ENCODE data around the gene ZNF57. TPM values are rescaled to one million over a fixed set of nuclear protein-coding genes. Genes with fewer than 3 reads are reported as not detected.

ZNF57 gene
- total and polyA plus RNA-seq, 2 experiments from 2014 or later: 2.1 to 5.4 TPM

DNA sequence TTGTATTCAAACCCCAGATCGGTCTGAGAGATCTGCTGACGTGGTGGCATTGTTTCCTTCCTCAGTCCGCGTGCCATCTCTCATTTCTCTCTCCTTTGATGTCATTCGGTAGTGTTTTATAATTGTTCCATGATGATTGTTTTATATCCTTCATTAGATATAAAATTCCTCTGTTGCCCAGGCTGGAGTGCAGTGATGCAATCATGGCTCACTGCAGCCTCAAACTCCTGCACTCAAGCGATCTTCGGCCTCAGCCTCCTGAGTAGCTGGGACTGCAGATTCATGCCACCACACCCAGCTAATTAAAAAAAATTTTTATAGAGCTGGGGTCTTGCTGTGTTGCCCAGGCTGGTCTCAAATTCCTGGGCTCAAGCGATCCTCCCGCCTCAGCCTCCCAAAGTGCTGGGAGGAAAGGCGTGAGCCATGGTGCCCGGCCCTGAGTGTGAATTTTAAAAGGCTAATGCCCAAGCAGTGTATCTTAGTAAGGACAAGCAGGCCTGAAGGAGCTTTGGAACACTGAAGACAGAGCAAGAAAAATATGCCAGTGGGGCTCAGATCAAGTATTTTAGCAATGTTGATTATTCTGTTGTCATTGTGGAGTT, 5.3 kb downstream of the ZNF57 start:
- Histone ChIP-seq H3K4me1 (ENCODE audit: low read depth) (no peaks in the 10 kb centered on the region), H3K27ac (no peak overlapping the region), H3K4me3 (no peak overlapping the region), H3K9me3 (ENCODE audit: low read depth) (no peaks in the 10 kb centered on the region), H3K27me3 (no peaks in the 10 kb centered on the region), H3K36me3 (no peaks in the 10 kb centered on the region)
- TF ChIP-seq, protein P1, sequence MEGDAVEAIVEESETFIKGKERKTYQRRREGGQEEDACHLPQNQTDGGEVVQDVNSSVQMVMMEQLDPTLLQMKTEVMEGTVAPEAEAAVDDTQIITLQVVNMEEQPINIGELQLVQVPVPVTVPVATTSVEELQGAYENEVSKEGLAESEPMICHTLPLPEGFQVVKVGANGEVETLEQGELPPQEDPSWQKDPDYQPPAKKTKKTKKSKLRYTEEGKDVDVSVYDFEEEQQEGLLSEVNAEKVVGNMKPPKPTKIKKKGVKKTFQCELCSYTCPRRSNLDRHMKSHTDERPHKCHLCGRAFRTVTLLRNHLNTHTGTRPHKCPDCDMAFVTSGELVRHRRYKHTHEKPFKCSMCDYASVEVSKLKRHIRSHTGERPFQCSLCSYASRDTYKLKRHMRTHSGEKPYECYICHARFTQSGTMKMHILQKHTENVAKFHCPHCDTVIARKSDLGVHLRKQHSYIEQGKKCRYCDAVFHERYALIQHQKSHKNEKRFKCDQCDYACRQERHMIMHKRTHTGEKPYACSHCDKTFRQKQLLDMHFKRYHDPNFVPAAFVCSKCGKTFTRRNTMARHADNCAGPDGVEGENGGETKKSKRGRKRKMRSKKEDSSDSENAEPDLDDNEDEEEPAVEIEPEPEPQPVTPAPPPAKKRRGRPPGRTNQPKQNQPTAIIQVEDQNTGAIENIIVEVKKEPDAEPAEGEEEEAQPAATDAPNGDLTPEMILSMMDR (IDR thresholded peaks at IDR 0.05; ENCODE audit: low read depth, low read length): no peak
- DNase-seq (ENCODE audit: low read depth in 1 of 2, low spot score in 1 of 2): no peak

DNA sequence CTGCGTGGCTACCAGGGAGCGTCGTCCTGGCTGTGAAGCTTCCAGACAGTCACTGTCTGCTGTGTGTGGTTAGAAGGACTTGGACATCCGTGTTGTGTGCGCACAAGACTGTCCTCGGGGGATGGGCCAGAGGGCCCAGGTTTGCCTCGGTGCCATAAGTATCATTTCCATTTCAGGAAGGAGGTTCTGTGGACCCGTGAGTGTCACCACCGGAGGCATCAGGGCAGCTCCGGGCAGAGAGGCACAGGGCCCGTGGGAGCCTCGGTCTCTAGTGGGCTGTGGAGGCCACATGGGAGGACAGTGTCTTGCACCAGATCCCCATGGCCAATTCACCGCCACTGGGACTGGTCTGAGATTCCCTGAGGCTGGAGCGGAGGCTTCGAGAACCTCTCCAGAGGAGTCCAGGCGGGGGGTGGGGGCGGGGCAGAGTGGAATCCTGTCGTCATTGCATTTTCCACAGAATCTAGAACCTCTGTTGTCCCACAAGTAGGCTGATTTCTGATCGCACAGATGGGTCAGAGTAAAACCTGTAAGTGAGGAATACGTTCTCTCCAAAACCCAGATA, 6.0 kb downstream of the ZNF57 start:
- H3K4me3 ChIP-seq: no peak overlapping the region
- DNase-seq (ENCODE audit: low read depth in 1 of 2, low spot score in 1 of 2): no peak
- no peaks in the 10 kb centered on the region for H3K4me1 ChIP-seq (ENCODE audit: low read depth)
- H3K27me3 ChIP-seq: no peaks in the 10 kb centered on the region
- no peaks in the 10 kb centered on the region for H3K9me3 ChIP-seq (ENCODE audit: low read depth)
- TF ChIP-seq, protein P1 (IDR thresholded peaks at IDR 0.05; ENCODE audit: low read depth, low read length): no peak
- no peaks in the 10 kb centered on the region for H3K36me3 ChIP-seq
- no peak overlapping the region for H3K27ac ChIP-seq

DNA sequence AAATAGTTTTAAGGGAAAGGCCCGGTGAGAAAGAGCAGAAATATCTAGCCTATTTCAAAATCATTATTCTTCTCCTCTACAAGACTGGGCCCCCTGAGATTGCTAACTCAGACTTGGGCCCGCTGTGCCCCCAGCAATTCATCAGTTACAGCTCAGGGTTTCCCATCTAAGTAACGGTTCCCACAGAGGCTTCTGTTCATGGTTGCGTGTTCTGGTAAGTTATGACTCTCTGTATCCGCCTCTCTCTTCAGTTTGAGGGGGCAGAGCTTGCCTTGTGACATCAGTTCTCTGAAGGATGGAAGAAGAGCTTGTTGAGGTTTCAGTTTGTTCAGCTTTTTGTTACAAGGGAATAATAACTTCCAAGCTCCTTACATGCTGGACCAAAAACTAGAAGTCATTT, 11.6 kb downstream of the ZNF57 start:
- TF ChIP-seq, protein P1 (IDR thresholded peaks at IDR 0.05; ENCODE audit: low read depth, low read length): no peak

DNA sequence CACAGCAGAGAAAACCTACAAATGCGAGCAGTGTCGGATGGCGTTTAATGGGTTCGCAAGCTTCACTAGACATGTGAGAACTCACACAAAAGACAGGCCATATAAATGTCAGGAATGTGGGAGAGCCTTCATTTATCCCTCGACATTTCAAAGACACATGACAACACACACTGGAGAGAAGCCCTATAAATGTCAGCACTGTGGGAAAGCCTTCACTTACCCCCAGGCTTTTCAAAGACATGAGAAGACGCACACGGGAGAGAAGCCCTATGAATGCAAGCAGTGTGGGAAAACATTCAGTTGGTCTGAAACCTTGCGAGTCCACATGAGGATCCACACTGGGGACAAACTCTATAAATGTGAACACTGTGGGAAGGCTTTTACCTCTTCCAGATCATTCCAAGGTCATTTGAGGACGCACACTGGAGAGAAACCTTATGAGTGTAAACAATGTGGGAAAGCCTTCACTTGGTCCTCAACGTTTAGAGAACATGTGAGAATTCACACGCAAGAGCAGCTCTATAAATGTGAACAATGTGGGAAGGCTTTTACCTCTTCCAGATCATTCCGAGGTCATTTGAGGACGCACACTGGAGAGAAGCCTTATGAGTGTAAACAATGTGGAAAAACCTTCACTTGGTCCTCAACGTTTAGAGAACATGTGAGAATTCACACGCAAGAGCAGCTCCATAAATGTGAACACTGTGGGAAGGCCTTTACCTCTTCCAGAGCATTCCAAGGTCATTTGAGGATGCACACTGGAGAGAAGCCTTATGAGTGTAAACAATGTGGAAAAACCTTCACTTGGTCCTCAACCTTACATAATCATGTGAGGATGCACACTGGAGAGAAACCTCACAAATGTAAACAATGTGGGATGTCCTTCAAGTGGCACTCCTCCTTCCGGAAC, 16.8 kb downstream of the ZNF57 start:
- no peak for DNase-seq (ENCODE audit: low read depth in 1 of 2, low spot score in 1 of 2)
- no peaks in the 10 kb centered on the region for H3K4me1 ChIP-seq (ENCODE audit: low read depth)
- no peak overlapping the region for H3K27ac ChIP-seq
- no peak overlapping the region for H3K4me3 ChIP-seq
- H3K36me3 ChIP-seq: peaks cover 21% of the 10 kb centered on the region
- H3K27me3 ChIP-seq: no peaks in the 10 kb centered on the region
- H3K9me3 ChIP-seq (ENCODE audit: low read depth): peaks cover 3% of the 10 kb centered on the region
- TF ChIP-seq, protein P1 (IDR thresholded peaks at IDR 0.05; ENCODE audit: low read depth, low read length): no peak

More for the DNA sequence above, 11.6 kb downstream of the ZNF57 start:
- no peak for DNase-seq (ENCODE audit: low read depth in 1 of 2, low spot score in 1 of 2)
- Histone ChIP-seq H3K4me3 (no peak overlapping the region), H3K4me1 (ENCODE audit: low read depth) (no peaks in the 10 kb centered on the region), H3K9me3 (ENCODE audit: low read depth) (no peaks in the 10 kb centered on the region), H3K27me3 (no peaks in the 10 kb centered on the region), H3K27ac (no peak overlapping the region), H3K36me3 (peaks cover 11% of the 10 kb centered on the region)

DNA sequence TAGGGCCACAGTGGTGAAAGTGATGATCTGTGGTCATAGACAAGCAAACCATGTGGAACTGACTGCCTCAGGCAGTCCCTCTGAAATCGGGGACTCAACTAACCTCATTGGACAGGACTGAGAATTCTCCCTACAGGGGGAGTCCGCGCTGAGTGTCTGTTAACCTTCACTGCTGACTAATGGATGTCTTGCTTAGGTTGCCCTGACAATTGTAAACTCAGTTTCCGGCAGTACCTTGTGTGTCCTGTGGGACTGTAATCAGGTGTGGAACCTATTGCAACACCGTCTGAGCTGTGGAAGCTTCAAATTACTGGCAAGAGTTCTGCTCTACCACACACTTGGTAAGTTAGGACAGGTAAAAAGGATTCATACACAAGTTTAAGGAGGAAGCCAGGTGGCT, 22.3 kb downstream of the ZNF57 start:
- TF ChIP-seq, protein P1 (IDR thresholded peaks at IDR 0.05; ENCODE audit: low read depth, low read length): no peak
- H3K4me1 ChIP-seq (ENCODE audit: low read depth): no peaks in the 10 kb centered on the region
- no peak overlapping the region for H3K4me3 ChIP-seq
- H3K9me3 ChIP-seq (ENCODE audit: low read depth): peaks cover 1% of the 10 kb centered on the region
- H3K27ac ChIP-seq: no peak overlapping the region
- peaks cover 3% of the 10 kb centered on the region for H3K36me3 ChIP-seq
- no peaks in the 10 kb centered on the region for H3K27me3 ChIP-seq
- no peak for DNase-seq (ENCODE audit: low read depth in 1 of 2, low spot score in 1 of 2)

All from cardiac muscle cell (in vitro differentiated cells and primary cell).